ENCODE data around the gene BAZ1A. TPM values are rescaled to one million over a fixed set of nuclear protein-coding genes. Genes with fewer than 3 reads are reported as not detected.
A peak's percentile ranks its signal among the peaks of the same experiment; 100 is the strongest.

Gene BAZ1A
- total and polyA plus RNA-seq, 12 donors, result 3.8 to 14.5 (median 5.2) TPM

DNA sequence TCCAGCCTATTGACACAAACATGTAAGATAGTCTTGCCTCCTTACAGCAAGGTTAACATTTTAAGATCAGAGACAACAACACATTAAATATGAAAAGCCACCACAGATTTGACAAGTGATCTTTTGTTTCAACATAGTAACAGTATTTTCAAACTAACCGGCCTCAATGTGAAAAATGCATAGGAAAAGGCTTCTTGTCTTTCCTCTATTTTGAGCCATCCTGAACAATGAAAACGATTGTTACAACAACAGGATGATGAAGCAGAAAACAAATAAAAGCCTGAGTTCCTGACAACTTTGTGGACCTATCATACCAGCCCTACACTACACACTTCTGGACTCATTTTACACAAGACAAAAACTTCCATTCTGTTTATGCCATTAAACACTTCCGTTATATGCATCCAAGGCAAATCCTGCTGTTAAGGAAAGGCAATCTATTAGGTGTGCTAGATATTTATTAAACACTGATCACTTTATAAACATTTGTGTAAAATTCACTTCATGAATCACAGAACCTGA lies 37.3 kb downstream of the BAZ1A start:
- ATAC-seq (no peak), DNase-seq (no peak)
- intact Hi-C loops (cut with DNase I), result no loop called here
- Histone ChIP-seq H3K27me3 (no peaks in the 10 kb centered on the region), H3K4me1 (peaks cover 0 to 54% (median 10%) of the 10 kb centered on the region in 9 donors), H3K27ac (no peak overlapping the region), H3K4me3 (no peak overlapping the region), H3K36me3 (no peaks in the 10 kb centered on the region), H3K9me3 (no peaks in the 10 kb centered on the region)
- 55 to 70% methylated on average over 3 of the region's 3 CpGs for WGBS, 2 donors
- TF ChIP-seq, protein P1, sequence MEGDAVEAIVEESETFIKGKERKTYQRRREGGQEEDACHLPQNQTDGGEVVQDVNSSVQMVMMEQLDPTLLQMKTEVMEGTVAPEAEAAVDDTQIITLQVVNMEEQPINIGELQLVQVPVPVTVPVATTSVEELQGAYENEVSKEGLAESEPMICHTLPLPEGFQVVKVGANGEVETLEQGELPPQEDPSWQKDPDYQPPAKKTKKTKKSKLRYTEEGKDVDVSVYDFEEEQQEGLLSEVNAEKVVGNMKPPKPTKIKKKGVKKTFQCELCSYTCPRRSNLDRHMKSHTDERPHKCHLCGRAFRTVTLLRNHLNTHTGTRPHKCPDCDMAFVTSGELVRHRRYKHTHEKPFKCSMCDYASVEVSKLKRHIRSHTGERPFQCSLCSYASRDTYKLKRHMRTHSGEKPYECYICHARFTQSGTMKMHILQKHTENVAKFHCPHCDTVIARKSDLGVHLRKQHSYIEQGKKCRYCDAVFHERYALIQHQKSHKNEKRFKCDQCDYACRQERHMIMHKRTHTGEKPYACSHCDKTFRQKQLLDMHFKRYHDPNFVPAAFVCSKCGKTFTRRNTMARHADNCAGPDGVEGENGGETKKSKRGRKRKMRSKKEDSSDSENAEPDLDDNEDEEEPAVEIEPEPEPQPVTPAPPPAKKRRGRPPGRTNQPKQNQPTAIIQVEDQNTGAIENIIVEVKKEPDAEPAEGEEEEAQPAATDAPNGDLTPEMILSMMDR (IDR thresholded peaks at IDR 0.05), result no peak

DNA sequence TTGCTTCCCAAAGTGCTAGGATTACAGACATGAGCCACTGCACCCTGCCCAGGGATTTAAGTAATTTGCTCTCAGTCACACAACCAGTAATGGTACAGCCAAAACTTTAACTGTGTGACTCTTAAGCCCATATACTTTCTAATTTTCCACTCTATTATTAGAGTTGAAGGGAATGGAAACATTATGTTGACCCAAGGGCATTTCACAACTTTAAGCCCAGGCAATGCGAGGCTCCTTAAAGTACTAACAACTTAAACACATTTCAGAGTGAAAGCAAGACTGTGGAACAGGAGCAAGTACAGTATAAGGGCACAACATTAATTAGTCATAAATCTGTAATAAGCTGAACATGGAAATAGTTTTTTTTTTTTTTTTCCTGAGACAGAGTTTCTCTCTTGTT lies 39.8 kb downstream of the BAZ1A start:
- no peak for DNase-seq
- 98 to 100% methylated on average over 1 of the region's 1 CpG for WGBS, 2 donors
- Histone ChIP-seq H3K27me3 (no peaks in the 10 kb centered on the region), H3K27ac (no peak overlapping the region), H3K4me1 (peaks cover 0 to 54% (median 0%) of the 10 kb centered on the region in 9 donors), H3K4me3 (no peak overlapping the region), H3K36me3 (no peaks in the 10 kb centered on the region), H3K9me3 (no peaks in the 10 kb centered on the region)
- ATAC-seq, result no peak
- TF ChIP-seq, protein P1 (IDR thresholded peaks at IDR 0.05), result no peak
- intact Hi-C loops (cut with DNase I), result no loop called here

DNA sequence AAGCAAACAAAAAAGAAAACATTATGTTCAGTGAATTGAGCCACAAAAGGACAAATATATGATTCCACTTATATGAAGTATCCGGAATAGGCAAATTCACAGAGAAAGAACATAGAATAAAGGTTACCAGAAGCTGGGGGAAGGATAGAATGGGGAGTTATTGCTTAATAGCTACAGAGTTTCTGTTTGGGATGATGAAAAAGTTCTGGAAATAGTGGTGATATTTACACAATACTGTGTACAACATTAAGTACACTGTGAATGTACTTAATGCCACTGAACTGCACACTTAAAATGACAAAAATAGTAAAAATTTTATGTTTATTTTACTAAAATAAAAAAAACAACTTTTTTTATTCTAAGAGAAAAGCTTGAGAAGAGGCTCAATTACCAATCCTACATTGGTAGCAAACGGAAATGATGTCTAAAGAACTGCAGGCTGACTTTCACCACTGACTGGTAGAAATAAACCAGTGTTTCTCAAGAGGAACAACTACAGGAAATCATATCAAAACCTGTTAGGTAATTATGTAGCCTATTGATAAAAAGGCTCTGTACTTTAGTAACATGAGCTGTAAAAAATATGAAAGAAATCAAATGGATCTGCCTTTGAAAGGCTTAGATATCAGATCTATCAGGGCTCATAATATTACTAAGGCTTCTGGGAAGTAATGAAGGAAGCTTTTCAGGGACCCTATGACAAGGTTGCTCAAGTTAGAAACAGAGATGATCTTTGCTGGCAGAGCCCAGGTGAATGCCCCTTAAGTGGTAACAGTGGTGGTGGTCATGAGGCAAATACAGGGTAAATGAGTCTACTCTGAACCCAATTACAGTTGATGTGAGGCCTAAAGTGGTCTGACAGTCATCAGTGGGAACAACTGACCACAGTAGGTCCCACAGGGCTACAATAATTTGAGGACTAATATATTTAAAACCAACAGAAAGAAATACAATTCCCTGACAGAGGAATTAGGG lies 41.3 kb downstream of the BAZ1A start:
- peaks cover 0 to 50% (median 0%) of the 10 kb centered on the region in 9 donors for H3K4me1 ChIP-seq
- no peaks in the 10 kb centered on the region for H3K9me3 ChIP-seq
- intact Hi-C loops (cut with DNase I), result no loop called here
- DNase-seq, result no peak
- H3K36me3 ChIP-seq, result no peaks in the 10 kb centered on the region
- WGBS, 2 donors, result 87% methylated on average over 2 of the region's 2 CpGs
- H3K4me3 ChIP-seq, result no peak overlapping the region
- TF ChIP-seq, protein P1 (IDR thresholded peaks at IDR 0.05), result no peak
- ATAC-seq, result no peak
- no peaks in the 10 kb centered on the region for H3K27me3 ChIP-seq
- H3K27ac ChIP-seq, result peak overlapping the region in 1 of 10 donors; percentile 62

DNA sequence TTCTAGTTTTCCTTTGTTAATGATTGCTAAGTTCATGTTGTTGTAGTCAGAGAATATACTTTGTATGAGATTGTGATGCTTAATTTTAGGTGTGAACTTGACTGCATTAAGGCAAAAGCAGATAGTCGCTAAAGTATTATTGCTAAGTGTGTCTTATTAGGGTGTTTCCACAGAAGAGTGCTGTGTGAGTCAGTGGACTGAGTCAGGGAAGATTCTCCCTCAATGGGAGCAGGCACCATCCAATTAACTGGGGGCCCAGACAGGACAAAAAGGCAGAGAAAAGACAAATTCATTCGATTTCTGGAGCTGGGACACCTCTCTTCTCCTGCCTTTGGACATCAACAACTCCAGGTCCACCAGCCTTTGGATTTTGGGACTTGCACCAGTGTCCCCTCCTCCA lies 48.5 kb downstream of the BAZ1A start:
- Histone ChIP-seq H3K27ac (no peak overlapping the region), H3K4me1 (peaks cover 0 to 5% (median 0%) of the 10 kb centered on the region in 9 donors), H3K9me3 (no peaks in the 10 kb centered on the region), H3K36me3 (peaks cover 0 to 53% (median 8%) of the 10 kb centered on the region in 9 donors), H3K4me3 (no peak overlapping the region), H3K27me3 (no peaks in the 10 kb centered on the region)
- TF ChIP-seq, protein P1 (IDR thresholded peaks at IDR 0.05), result no peak
- intact Hi-C loops (cut with DNase I), result loop anchor here in 1 of 10 donors (5.0 kb wide), 1 partner anchor 46 kb away; no protein-coding TSS in a partner anchor
- DNase-seq (no peak), ATAC-seq (no peak)
- 91 to 95% methylated on average over 2 of the region's 2 CpGs for WGBS, 2 donors
